Left ventricle myocardium inferior (tissue), 1 donor: ENCODE data around the gene MPZL3. TPM values are rescaled to one million over a fixed set of nuclear protein-coding genes. Genes with fewer than 3 reads are reported as not detected.
A peak's percentile ranks its signal among the peaks of the same experiment; 100 is the strongest.
"Not testable (repeated sequence)": the region's sequence is repeated elsewhere in the genome, so short reads cannot be mapped to it uniquely, and the experiment has no call there.

Experiments used
- DNase-seq: peaks from one replicate; pipeline ENCODE4 v3.0.0-alpha.2; 2020
- H3K27ac ChIP-seq: fragments of 200-600 bp; replicated peaks from 2 replicates; pipeline ENCODE4 v1.8.0; 2021
- H3K27me3 ChIP-seq: fragments of 200-600 bp; 2 replicates; pipeline ENCODE4 v1.8.0; 2021; ENCODE audit warnings: low read depth
- H3K36me3 ChIP-seq: fragments of 200-600 bp; 2 replicates; pipeline ENCODE4 v1.8.0; 2021
- H3K4me1 ChIP-seq: fragments of 200-600 bp; 2 replicates; pipeline ENCODE4 v1.8.0; 2021
- H3K4me3 ChIP-seq: fragments of 200-600 bp; 2 replicates; pipeline ENCODE4 v1.8.0; 2021; ENCODE audit warnings: mild to moderate bottlenecking, moderate library complexity
- H3K9me3 ChIP-seq: fragments of 200-600 bp; replicated peaks from 2 replicates; pipeline ENCODE4 v1.8.0; 2021
- CTCF ChIP-seq: fragments of 200-600 bp; IDR thresholded peaks from 2 replicates; pipeline ENCODE4 v1.8.0; 2021; ENCODE audit warnings: antibody characterized with exemption, mild to moderate bottlenecking, borderline replicate concordance
- intact Hi-C: fragments of 100-400 bp; cut with micrococcal nuclease; formaldehyde crosslinking; loops from one replicate; pipeline ENCODE4 v1.11.0; 2022
- total RNA-seq: library from RNA; stranded (reverse); fragmentation: NEBNext Ultra II Directional; extraction: Animal tissue kit (Norgen Biotek cat#: 25700); gene quantifications from one replicate; pipeline ENCODE4 v1.2.1, GENCODE V29; 2021
- donor health status: DM: no; HTN: yes; CAD: no; lungs with severe emphysema.

Gene MPZL3
- total RNA-seq, 1 donor from 2014 or later, result 2.7 TPM

GRCh38 chr11:118193910-118194566, 58.1 kb downstream of the MPZL3 start:
- intact Hi-C loops, result loop anchor here (10.0 kb wide), 1 partner anchor 161 kb away; the partner anchor contains the start of gene UBE4A
- Histone ChIP-seq H3K4me1 (peaks cover 34% of the 10 kb centered on the region), H3K9me3 (peaks cover 7% of the 10 kb centered on the region), H3K36me3 (no peaks in the 10 kb centered on the region), H3K27ac (peak overlapping the region; percentile 91), H3K27me3 (no peaks in the 10 kb centered on the region), H3K4me3 (no peak overlapping the region)
- DNase-seq, result no peak
- TF ChIP-seq CTCF, result no peak

- H3K27ac ChIP-seq, H3K36me3 ChIP-seq, DNase-seq, H3K9me3 ChIP-seq, H3K4me3 ChIP-seq, H3K27me3 ChIP-seq: not testable (repeated sequence)
- peaks cover 23% of the 10 kb centered on the region for H3K4me1 ChIP-seq
- intact Hi-C loops, result loop anchor here (10.0 kb wide), 1 partner anchor 162 kb away; the partner anchor contains the start of gene UBE4A
Measured at GRCh38 chr11:118192817-118193216, 59.3 kb downstream of the MPZL3 start.

- H3K4me3 ChIP-seq, H3K36me3 ChIP-seq, H3K9me3 ChIP-seq, H3K27ac ChIP-seq, DNase-seq: not testable (repeated sequence)
- intact Hi-C loops, result loop anchor here (10.0 kb wide), 1 partner anchor 164 kb away; the partner anchor contains the start of gene UBE4A
- Histone ChIP-seq H3K27me3 (peaks cover 15% of the 10 kb centered on the region), H3K4me1 (peaks cover 23% of the 10 kb centered on the region)
Measured at GRCh38 chr11:118190942-118191506, 61.1 kb downstream of the MPZL3 start.

- Histone ChIP-seq H3K36me3 (no peaks in the 10 kb centered on the region), H3K4me3 (no peak overlapping the region), H3K27me3 (peaks cover 15% of the 10 kb centered on the region), H3K4me1 (no peaks in the 10 kb centered on the region), H3K27ac (no peak overlapping the region), H3K9me3 (peaks cover 7% of the 10 kb centered on the region)
- no peak for DNase-seq
- TF ChIP-seq CTCF, result no peak
- intact Hi-C loops, result no loop called here
Measured at GRCh38 chr11:118186346-118187107, 65.6 kb downstream of the MPZL3 start.

- no peaks in the 10 kb centered on the region for H3K36me3 ChIP-seq
- peaks cover 17% of the 10 kb centered on the region for H3K27me3 ChIP-seq
- no peak overlapping the region for H3K27ac ChIP-seq
- no peak for TF ChIP-seq CTCF
- H3K9me3 ChIP-seq, result no peaks in the 10 kb centered on the region
- peaks cover 13% of the 10 kb centered on the region for H3K4me1 ChIP-seq
- intact Hi-C loops, result no loop called here
- H3K4me3 ChIP-seq, result no peak overlapping the region
- DNase-seq, result no peak
Measured at GRCh38 chr11:118184784-118185579, 67.2 kb downstream of the MPZL3 start.

GRCh38 chr11:118183691-118184090, 68.5 kb downstream of the MPZL3 start:
- Histone ChIP-seq H3K27me3 (peaks cover 19% of the 10 kb centered on the region), H3K4me1 (peaks cover 19% of the 10 kb centered on the region)
- H3K4me3 ChIP-seq, H3K9me3 ChIP-seq, DNase-seq, H3K27ac ChIP-seq, intact Hi-C loops, H3K36me3 ChIP-seq: not testable (repeated sequence)
